ENCODE data around the gene LMNTD1. TPM values are rescaled to one million over a fixed set of nuclear protein-coding genes. Genes with fewer than 3 reads are reported as not detected.

LMNTD1 gene
- total RNA-seq, 2 experiments from 2014 or later = not detected

DNA sequence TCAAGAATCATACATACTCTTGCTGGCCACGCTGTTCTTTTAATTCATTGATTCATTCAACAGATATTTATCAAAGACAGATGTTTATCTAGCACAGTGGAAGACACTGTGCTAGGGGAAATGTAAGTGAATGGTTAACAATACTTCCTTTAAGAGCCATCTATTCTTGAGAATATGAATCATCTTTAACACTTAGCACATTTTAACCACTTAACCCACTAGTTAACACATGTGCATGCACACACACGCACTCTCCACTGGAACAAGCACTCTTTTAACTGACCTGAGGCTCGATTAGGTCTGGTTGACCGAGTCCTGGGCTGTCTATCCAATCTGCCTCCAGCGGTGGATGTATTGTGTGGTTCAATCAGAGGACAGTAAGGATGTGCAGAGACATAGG, 34.6 kb downstream of the LMNTD1 start:
- Histone ChIP-seq H3K4me2 (ENCODE audit: low read length) (no peak overlapping the region), H2AFZ (ENCODE audit: low read length) (no peak overlapping the region), H3K9me2 (ENCODE audit: insufficient read depth, low read length) (no peaks in the 10 kb centered on the region), H3K4me3 (ENCODE audit: low read depth, low read length, poor library complexity, severe bottlenecking) (no peak overlapping the region), H4K20me1 (ENCODE audit: insufficient read depth, low read length) (no peaks in the 10 kb centered on the region), H3K36me3 (ENCODE audit: insufficient read depth, low read length) (no peaks in the 10 kb centered on the region), H3K27ac (ENCODE audit: low read depth, low read length, poor library complexity, severe bottlenecking) (no peak overlapping the region), H3K9me3 (ENCODE audit: low read length) (no peaks in the 10 kb centered on the region), H3K4me1 (ENCODE audit: insufficient read depth, low read length, poor library complexity, severe bottlenecking) (no peaks in the 10 kb centered on the region), H3K79me2 (ENCODE audit: insufficient read depth, low read depth, low read length) (no peaks in the 10 kb centered on the region)
- no TSS peak for BruUV-seq (replicated peaks)
- TF ChIP-seq EZH2phosphoT487 (IDR thresholded peaks at IDR 0.05; ENCODE audit: borderline replicate concordance, low read depth, low read length) (no peak), CTCF (conservative IDR thresholded peaks at IDR 0.05; ENCODE audit: low read length) (no peak)
- intact Hi-C loops (cut with micrococcal nuclease; ENCODE audit: unreplicated experiment) = no loop called here
- CTCF ChIA-PET (ENCODE audit: unreplicated experiment) = no interaction called here
- DNase-seq (ENCODE audit: low spot score) = no peak
- POLR2A ChIA-PET = no interaction called here

GRCh38 chr12:25504744-25505143, 48.3 kb downstream of the LMNTD1 start:
- ChIA-PET CTCF (ENCODE audit: unreplicated experiment) (no interaction called here), POLR2A (interaction anchor here (0.9 kb wide), 1 partner anchor 13 kb away, joined by 3 read pairs; no protein-coding TSS in a partner anchor)
- H3K36me3 ChIP-seq (ENCODE audit: insufficient read depth, low read length) = no peaks in the 10 kb centered on the region
- TF ChIP-seq CTCF (conservative IDR thresholded peaks at IDR 0.05; ENCODE audit: low read length) (no peak), EZH2phosphoT487 (IDR thresholded peaks at IDR 0.05; ENCODE audit: borderline replicate concordance, low read depth, low read length) (no peak)
- BruUV-seq (replicated peaks) = no TSS peak
- intact Hi-C loops (cut with micrococcal nuclease; ENCODE audit: unreplicated experiment) = no loop called here
- DNase-seq (ENCODE audit: low spot score) = no peak
- H3K9me2 ChIP-seq (ENCODE audit: insufficient read depth, low read length) = no peaks in the 10 kb centered on the region
- H3K27ac ChIP-seq (ENCODE audit: low read depth, low read length, poor library complexity, severe bottlenecking) = no peak overlapping the region
- no peak overlapping the region for H3K4me3 ChIP-seq (ENCODE audit: low read depth, low read length, poor library complexity, severe bottlenecking)
- H2AFZ ChIP-seq (ENCODE audit: low read length) = no peak overlapping the region
- H3K4me1 ChIP-seq (ENCODE audit: insufficient read depth, low read length, poor library complexity, severe bottlenecking) = no peaks in the 10 kb centered on the region
- H3K9me3 ChIP-seq (ENCODE audit: low read length) = no peaks in the 10 kb centered on the region
- no peaks in the 10 kb centered on the region for H3K79me2 ChIP-seq (ENCODE audit: insufficient read depth, low read depth, low read length)
- H3K4me2 ChIP-seq (ENCODE audit: low read length) = no peak overlapping the region
- no peaks in the 10 kb centered on the region for H4K20me1 ChIP-seq (ENCODE audit: insufficient read depth, low read length)

DNA sequence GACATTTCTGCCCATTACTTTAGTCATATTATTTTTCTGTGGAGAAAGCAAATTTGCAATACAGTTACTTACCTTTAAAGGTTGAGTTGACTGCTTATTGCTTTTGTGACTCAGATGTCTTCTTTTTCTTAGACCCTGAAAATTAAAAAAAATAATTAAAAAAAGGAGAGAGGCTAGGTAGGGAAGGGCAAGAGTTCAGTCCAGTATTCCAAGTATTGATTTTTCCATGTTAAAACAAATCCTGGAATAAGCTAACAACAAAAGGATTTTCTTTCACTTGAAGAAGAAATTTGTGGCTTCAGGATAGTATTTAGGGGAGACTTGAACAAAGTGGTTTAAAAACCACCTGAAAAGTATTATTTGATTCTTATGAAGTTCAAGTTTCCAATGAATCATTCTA, 49.4 kb downstream of the LMNTD1 start:
- Histone ChIP-seq H3K4me2 (ENCODE audit: low read length) (no peak overlapping the region), H3K36me3 (ENCODE audit: insufficient read depth, low read length) (no peaks in the 10 kb centered on the region), H3K4me3 (ENCODE audit: low read depth, low read length, poor library complexity, severe bottlenecking) (no peak overlapping the region), H3K9me2 (ENCODE audit: insufficient read depth, low read length) (no peaks in the 10 kb centered on the region), H2AFZ (ENCODE audit: low read length) (no peak overlapping the region), H3K4me1 (ENCODE audit: insufficient read depth, low read length, poor library complexity, severe bottlenecking) (no peaks in the 10 kb centered on the region), H3K79me2 (ENCODE audit: insufficient read depth, low read depth, low read length) (no peaks in the 10 kb centered on the region), H3K9me3 (ENCODE audit: low read length) (no peaks in the 10 kb centered on the region), H4K20me1 (ENCODE audit: insufficient read depth, low read length) (no peaks in the 10 kb centered on the region), H3K27ac (ENCODE audit: low read depth, low read length, poor library complexity, severe bottlenecking) (no peak overlapping the region)
- intact Hi-C loops (cut with micrococcal nuclease; ENCODE audit: unreplicated experiment) = no loop called here
- no TSS peak for BruUV-seq (replicated peaks)
- ChIA-PET CTCF (ENCODE audit: unreplicated experiment) (no interaction called here), POLR2A (interaction anchor here (0.6 kb wide), 1 partner anchor 19 kb away, joined by 3 read pairs; no protein-coding TSS in a partner anchor)
- no peak for TF ChIP-seq EZH2phosphoT487 (IDR thresholded peaks at IDR 0.05; ENCODE audit: borderline replicate concordance, low read depth, low read length)
- no peak for TF ChIP-seq CTCF (conservative IDR thresholded peaks at IDR 0.05; ENCODE audit: low read length)
- DNase-seq (ENCODE audit: low spot score) = no peak
